GM19238 (cell line): ENCODE measurements around the gene IQCH.
"Not testable (repeated sequence)": the region's sequence is repeated elsewhere in the genome, so short reads cannot be mapped to it uniquely, and the experiment has no call there.

Source experiments
- DNase-seq: peaks from one replicate; pipeline ENCODE4 v3.0.0; 2011; ENCODE audit warnings: low spot score; ENCODE audit not compliant: insufficient read length

Gene IQCH

GRCh38 chr15:67246606-67247005 is 8.0 kb upstream of the IQCH start:
- DNase-seq, result not testable (repeated sequence)

GRCh38 chr15:67248011-67248505 is 6.5 kb upstream of the IQCH start:
- DNase-seq, result no peak

- no peak for DNase-seq
These were observed 4.8 kb upstream of the IQCH start for GRCh38 chr15:67249830-67250229.

DNA sequence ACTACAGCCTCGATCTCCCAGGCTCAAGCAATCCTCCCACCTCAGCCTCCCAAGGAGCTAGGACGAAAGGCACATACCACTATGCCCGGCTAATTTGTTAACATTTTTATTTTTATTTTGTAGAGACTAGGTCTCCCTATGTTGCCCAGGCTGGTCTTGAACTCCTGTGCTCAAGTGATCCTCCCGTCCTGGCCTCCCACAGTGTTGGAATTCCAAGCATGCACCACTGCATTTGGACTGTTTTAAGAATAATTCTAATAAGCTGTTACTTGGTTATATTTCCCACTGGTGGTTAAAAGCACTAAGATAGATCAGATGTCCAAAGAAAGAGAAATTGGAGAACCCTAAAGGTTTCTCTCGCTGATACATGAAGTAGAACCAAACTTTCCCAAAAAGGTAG is 3.3 kb upstream of the IQCH start:
- no peak for DNase-seq

- DNase-seq, result no peak
These were observed 1.5 kb upstream of the IQCH start for GRCh38 chr15:67253101-67253500.

GRCh38 chr15:67253549-67254237 is 893 bp upstream of the IQCH start:
- DNase-seq, result no peak

GRCh38 chr15:67256051-67256450 is 1.5 kb downstream of the IQCH start:
- DNase-seq, result no peak

DNA sequence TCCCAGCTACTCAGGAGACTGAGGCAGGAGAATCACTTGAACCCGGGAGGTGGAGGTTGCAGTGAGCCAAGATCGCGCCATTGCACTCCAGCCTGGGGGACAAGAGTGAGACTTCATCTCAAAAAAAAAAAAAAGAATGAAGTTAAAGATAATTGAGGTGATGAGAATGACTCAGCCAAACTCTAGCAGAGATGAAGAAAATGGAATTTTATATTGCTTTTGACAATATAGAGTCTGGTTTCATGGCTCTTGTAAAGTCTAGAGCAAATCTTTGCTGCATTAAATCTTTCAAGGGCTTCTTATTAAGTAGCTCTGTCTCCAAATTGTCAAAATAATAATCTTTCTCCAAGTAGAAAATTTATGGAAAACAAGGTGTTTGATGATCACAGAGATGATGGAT is 3.8 kb downstream of the IQCH start:
- not testable (repeated sequence) for DNase-seq

GRCh38 chr15:67259379-67259778 is 4.8 kb downstream of the IQCH start:
- DNase-seq, result no peak

DNA sequence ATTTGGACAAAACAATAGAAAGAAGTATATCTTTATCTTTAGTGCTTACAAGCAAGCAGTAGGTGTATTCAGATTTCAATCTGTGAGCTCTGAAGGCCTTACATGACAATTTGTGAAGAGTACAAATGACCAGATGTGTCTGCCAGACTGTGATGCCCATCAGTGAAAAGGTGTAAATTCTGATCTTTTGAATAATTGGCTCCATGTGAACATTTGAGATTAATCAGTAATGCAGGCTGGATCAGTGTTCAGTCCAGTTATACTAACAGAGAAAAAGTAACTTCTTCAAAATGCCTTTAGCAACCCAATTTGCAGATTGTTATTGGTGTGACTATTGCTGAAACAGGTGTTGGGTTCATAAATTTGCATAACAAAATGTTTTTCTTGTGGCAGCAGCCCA is 5.2 kb downstream of the IQCH start:
- no peak for DNase-seq

DNA sequence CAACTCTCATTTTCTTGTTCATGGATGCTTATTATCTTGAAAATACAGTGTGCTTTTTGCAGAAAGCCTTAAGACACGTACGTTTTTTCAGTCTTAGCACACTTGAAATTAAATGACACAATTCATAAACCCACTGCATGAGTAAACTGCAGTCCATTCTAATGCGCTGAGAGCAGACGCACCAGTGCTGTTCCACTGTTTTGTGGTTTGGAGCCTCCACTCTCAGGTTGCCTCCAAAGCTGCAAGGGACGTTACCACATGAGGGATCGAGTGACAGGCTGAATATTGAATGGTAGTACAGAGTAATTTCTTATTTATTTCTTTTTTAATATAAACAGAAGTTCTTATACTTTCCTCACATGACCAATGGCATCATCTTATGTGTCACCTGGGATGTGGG is 12.3 kb downstream of the IQCH start:
- DNase-seq, result no peak

DNA sequence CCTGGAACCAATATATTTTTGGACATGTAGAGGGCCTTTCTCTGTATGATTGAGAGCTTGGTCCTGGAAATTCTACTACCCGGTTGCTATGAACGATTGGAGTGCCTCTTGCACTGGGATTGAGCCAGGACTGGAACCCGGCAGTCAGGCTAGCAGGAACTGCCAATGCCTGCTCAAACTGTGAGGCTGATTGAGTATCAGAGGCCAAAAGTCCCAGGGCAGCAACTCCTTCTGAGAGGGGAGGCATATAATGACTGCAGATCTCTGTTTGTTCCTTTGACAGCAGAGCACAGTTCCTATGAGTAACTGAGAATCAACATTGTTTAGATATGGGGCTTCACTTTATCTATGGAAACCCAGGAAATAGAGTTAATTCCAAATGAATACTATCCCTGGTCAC is 12.9 kb downstream of the IQCH start:
- DNase-seq, result no peak

- DNase-seq, result no peak
These were observed 13.7 kb downstream of the IQCH start for GRCh38 chr15:67267951-67268941.

DNA sequence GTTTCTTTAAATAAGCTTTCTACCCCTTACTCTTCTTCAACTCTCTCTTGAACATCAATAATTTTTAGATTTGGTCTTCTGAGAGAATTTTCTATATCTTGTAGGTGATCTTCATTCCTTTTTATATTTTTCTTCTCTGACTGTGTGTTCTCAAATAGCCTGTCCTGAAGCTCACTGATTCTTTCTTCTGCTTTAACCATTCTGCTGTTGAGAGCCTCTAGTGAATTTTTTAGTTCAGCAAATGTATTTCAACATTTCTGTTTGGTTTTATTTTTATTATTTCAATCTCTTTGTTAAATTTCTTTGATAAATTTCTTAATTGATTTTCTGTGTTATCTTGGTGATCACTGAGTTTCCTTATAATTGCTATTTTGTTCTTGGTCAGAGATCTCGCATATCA is 19.6 kb downstream of the IQCH start:
- no peak for DNase-seq

DNA sequence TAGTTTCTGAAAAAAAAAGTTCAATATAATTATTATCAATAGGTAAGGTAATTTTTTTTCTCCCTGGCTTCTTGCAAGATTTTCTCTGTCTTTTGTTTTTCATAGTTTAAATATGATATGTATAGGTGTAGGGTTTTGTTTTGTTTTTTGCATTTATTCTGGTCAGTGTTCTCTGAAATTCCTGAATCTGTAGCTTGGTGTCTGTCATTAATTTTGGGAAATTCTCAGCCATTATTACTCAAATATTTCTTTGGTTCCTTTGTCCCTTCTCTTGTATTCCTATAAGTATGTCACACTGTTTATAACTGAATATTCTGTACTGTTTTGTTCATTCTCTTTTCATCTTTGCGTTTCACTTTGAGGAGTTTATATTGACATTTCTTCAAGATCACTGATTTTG is 22.1 kb downstream of the IQCH start:
- DNase-seq, result no peak

- DNase-seq, result no peak
These were observed 25.6 kb downstream of the IQCH start for GRCh38 chr15:67280217-67280616.

DNA sequence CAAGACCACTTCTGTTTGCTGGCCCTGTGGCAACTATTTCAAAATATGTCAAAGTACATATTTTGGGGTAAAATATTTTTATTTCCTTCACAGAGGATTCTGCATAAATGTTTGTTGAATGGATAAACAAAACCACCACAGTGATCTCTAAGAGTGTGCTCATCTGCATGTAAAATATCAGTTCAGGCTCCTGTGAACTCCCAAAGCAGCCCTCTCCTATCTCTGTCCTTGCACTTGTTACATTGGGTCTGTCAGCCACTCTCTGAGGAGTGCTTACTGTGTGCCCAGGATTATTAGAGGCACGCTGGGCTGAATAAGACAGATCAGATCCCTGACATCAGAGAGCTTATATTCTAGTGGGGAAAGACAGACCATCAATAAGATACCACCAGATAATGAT is 27.1 kb downstream of the IQCH start:
- no peak for DNase-seq

GRCh38 chr15:67285625-67286024 is 31.0 kb downstream of the IQCH start:
- not testable (repeated sequence) for DNase-seq

- DNase-seq, result not testable (repeated sequence)
These were observed 31.8 kb downstream of the IQCH start for GRCh38 chr15:67286400-67286799.

- no peak for DNase-seq
These were observed 35.7 kb downstream of the IQCH start for GRCh38 chr15:67290319-67290718.

- DNase-seq, result no peak
These were observed 41.6 kb downstream of the IQCH start for GRCh38 chr15:67296188-67296587.

- no peak for DNase-seq
These were observed 42.1 kb downstream of the IQCH start for GRCh38 chr15:67296684-67297083.
